ENCODE data around the gene PCMT1. TPM values are rescaled to one million over a fixed set of nuclear protein-coding genes. Genes with fewer than 3 reads are reported as not detected.

The PCMT1 gene
- total RNA-seq, 1 experiment from 2014 or later: 90.7 TPM

DNA sequence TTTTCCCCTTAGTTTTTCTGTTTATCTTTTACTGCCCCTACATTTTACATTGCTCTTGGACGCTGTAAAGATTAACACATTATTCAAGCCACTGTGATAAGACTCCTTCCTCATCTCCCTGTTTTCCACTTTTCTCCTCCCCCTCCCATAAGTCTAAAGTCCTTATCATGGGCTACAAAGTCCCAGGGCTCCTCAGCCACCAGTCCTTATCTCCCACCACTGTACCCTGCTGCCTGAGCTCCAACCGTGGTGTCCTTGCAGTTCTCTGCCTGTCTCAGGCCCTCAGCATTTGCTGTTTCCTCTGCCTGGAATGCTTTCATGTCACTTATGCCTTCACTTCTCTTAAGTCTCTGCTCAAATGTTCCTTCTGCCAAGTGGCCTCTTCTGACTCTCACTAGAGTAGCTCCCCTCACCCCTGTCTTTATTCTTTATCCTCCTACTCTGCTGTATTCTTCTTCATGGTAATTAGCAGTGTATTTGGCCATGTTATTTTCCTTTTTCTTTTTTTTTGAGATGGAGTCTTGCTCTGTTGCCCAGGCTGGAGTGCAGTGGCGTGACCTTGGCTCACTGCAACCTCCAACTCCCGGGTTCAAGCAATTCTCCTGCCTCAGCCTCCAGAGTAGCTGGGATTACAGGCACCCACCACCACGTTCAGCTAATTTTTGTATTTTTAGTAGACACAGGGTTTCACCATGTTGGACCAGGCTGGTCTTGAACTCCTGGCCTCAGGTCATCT, 20.9 kb upstream of the PCMT1 start (continued):
- TF ChIP-seq, protein P1, sequence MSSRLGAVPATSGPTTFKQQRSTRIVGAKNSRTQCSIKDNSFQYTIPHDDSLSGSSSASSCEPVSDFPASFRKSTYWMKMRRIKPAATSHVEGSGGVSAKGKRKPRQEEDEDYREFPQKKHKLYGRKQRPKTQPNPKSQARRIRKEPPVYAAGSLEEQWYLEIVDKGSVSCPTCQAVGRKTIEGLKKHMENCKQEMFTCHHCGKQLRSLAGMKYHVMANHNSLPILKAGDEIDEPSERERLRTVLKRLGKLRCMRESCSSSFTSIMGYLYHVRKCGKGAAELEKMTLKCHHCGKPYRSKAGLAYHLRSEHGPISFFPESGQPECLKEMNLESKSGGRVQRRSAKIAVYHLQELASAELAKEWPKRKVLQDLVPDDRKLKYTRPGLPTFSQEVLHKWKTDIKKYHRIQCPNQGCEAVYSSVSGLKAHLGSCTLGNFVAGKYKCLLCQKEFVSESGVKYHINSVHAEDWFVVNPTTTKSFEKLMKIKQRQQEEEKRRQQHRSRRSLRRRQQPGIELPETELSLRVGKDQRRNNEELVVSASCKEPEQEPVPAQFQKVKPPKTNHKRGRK (CRISPR knock-in tag; IDR thresholded peaks at IDR 0.05; ENCODE audit: borderline replicate concordance): no peak
- TF ChIP-seq CBFB (CRISPR knock-in tag; IDR thresholded peaks at IDR 0.05; ENCODE audit: low read depth) (no peak), E2F4 (CRISPR knock-in tag; IDR thresholded peaks at IDR 0.05; ENCODE audit: borderline replicate concordance, low read depth) (no peak)
- TF ChIP-seq, protein P2, sequence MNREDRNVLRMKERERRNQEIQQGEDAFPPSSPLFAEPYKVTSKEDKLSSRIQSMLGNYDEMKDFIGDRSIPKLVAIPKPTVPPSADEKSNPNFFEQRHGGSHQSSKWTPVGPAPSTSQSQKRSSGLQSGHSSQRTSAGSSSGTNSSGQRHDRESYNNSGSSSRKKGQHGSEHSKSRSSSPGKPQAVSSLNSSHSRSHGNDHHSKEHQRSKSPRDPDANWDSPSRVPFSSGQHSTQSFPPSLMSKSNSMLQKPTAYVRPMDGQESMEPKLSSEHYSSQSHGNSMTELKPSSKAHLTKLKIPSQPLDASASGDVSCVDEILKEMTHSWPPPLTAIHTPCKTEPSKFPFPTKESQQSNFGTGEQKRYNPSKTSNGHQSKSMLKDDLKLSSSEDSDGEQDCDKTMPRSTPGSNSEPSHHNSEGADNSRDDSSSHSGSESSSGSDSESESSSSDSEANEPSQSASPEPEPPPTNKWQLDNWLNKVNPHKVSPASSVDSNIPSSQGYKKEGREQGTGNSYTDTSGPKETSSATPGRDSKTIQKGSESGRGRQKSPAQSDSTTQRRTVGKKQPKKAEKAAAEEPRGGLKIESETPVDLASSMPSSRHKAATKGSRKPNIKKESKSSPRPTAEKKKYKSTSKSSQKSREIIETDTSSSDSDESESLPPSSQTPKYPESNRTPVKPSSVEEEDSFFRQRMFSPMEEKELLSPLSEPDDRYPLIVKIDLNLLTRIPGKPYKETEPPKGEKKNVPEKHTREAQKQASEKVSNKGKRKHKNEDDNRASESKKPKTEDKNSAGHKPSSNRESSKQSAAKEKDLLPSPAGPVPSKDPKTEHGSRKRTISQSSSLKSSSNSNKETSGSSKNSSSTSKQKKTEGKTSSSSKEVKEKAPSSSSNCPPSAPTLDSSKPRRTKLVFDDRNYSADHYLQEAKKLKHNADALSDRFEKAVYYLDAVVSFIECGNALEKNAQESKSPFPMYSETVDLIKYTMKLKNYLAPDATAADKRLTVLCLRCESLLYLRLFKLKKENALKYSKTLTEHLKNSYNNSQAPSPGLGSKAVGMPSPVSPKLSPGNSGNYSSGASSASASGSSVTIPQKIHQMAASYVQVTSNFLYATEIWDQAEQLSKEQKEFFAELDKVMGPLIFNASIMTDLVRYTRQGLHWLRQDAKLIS (CRISPR knock-in tag; IDR thresholded peaks at IDR 0.05; ENCODE audit: borderline replicate concordance): no peak

- CTCF ChIA-PET: interaction anchor here (1.0 kb wide), 1 partner anchor 15 kb away, joined by 4 read pairs; no protein-coding TSS in a partner anchor
- no peak overlapping the region for H3K27ac Mint-ChIP-seq
- POLR2A ChIA-PET: interaction anchor here (0.7 kb wide), 1 partner anchor 144 kb away, joined by 3 read pairs; no protein-coding TSS in a partner anchor
- H3K4me1 Mint-ChIP-seq: no peaks in the 10 kb centered on the region
- no peaks in the 10 kb centered on the region for H3K27me3 Mint-ChIP-seq (ENCODE audit: low read depth)
- no peak overlapping the region for H3K4me3 Mint-ChIP-seq
- peaks cover 59% of the 10 kb centered on the region for H3K36me3 Mint-ChIP-seq
- no peak for ATAC-seq
- no peaks in the 10 kb centered on the region for H3K9me3 Mint-ChIP-seq
- DNase-seq (ENCODE audit: low spot score): no peak
- TF ChIP-seq, protein P1 (CRISPR knock-in tag; IDR thresholded peaks at IDR 0.05; ENCODE audit: borderline replicate concordance): no peak
- no peak for TF ChIP-seq ARID4B (CRISPR knock-in tag; IDR thresholded peaks at IDR 0.05; ENCODE audit: borderline replicate concordance)
- TF ChIP-seq, protein P3, sequence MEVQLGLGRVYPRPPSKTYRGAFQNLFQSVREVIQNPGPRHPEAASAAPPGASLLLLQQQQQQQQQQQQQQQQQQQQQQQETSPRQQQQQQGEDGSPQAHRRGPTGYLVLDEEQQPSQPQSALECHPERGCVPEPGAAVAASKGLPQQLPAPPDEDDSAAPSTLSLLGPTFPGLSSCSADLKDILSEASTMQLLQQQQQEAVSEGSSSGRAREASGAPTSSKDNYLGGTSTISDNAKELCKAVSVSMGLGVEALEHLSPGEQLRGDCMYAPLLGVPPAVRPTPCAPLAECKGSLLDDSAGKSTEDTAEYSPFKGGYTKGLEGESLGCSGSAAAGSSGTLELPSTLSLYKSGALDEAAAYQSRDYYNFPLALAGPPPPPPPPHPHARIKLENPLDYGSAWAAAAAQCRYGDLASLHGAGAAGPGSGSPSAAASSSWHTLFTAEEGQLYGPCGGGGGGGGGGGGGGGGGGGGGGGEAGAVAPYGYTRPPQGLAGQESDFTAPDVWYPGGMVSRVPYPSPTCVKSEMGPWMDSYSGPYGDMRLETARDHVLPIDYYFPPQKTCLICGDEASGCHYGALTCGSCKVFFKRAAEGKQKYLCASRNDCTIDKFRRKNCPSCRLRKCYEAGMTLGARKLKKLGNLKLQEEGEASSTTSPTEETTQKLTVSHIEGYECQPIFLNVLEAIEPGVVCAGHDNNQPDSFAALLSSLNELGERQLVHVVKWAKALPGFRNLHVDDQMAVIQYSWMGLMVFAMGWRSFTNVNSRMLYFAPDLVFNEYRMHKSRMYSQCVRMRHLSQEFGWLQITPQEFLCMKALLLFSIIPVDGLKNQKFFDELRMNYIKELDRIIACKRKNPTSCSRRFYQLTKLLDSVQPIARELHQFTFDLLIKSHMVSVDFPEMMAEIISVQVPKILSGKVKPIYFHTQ (CRISPR knock-in tag; IDR thresholded peaks at IDR 0.05): no peak
- no peak for TF ChIP-seq FOXP1 (CRISPR knock-in tag; IDR thresholded peaks at IDR 0.05; ENCODE audit: borderline replicate concordance)
- no peak for TF ChIP-seq FOXK1 (CRISPR knock-in tag; IDR thresholded peaks at IDR 0.05)
- TF ChIP-seq, protein P4, sequence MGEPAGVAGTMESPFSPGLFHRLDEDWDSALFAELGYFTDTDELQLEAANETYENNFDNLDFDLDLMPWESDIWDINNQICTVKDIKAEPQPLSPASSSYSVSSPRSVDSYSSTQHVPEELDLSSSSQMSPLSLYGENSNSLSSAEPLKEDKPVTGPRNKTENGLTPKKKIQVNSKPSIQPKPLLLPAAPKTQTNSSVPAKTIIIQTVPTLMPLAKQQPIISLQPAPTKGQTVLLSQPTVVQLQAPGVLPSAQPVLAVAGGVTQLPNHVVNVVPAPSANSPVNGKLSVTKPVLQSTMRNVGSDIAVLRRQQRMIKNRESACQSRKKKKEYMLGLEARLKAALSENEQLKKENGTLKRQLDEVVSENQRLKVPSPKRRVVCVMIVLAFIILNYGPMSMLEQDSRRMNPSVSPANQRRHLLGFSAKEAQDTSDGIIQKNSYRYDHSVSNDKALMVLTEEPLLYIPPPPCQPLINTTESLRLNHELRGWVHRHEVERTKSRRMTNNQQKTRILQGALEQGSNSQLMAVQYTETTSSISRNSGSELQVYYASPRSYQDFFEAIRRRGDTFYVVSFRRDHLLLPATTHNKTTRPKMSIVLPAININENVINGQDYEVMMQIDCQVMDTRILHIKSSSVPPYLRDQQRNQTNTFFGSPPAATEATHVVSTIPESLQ (CRISPR knock-in tag; IDR thresholded peaks at IDR 0.05): no peak
- TF ChIP-seq TCF7 (CRISPR knock-in tag; IDR thresholded peaks at IDR 0.05; ENCODE audit: low read depth): no peak
- no peak for TF ChIP-seq ZNF416 (CRISPR knock-in tag; IDR thresholded peaks at IDR 0.05)
- TF ChIP-seq USF1 (CRISPR knock-in tag; IDR thresholded peaks at IDR 0.05): no peak
These were observed 19.7 kb upstream of the PCMT1 start for GRCh38 chr6:149729824-149730223.

All from WTC11 (cell line).